HG03039 (cell line): Measurements from ENCODE around the gene GRIFIN.
"Not testable (repeated sequence)": the region's sequence is repeated elsewhere in the genome, so short reads cannot be mapped to it uniquely, and the experiment has no call there.

ENCODE experiments used
- ATAC-seq: cut with Tn5 transposase; IDR thresholded peaks from one replicate; pipeline ENCODE4 v1.9.1; 2021; ENCODE audit warnings: mild to moderate bottlenecking, moderate library complexity; ENCODE audit not compliant: unreplicated experiment

The GRIFIN gene

DNA sequence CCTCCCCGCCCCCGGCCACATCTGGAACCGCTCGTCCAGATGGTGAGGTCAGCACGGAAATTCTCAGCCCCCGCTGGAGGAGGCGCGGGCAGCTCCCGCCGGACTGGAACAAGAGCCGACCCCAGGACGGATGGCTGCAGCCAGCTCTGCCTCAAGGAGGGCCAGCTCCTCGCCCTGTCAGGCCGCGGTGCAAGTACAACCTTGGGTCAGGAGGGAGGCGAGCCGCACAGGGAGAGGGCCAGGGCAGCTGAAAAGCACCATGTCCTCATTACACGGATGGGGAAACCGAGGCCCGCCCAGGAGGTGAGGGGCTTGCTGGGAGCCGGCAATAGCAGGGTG is 3.8 kb upstream of the GRIFIN start:
- no peak for ATAC-seq

DNA sequence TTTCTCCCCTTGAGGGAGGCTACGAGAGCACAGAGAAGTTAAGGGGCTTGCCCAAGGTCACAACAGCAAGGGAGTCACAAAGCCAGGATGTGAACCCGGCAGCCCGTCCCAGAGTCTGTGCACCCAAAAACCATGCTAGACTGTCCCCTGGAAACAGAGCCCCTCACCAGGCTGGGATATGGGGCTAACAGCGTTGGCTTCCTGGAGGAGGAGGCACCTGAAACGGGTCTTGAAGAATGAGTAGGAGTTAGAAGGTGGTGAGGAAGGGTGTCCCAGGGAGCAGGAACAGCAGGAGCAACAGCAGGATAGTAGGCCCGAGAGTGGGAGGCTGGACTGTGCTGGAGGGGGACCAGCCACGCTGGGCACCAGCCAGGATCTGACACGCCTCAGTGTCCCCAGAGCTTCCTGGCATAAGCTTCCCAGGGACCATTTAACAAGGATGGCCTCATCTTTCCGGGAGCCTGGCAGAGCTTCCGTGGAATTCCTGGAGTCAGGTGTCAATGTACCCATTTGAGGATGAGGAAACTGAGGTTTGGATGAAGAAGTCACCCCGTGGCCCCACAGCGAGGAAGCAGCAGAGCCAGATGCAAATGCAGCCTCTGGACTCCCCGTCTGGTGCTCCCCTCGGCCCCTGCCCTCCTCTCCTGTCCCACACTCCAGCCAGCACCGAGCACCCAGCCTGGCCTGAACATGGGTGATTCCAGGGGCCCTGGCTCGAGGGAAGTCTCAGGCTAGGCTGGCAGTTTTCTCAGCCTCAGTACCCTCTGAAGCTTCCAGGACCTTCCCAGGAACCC is 3.3 kb upstream of the GRIFIN start:
- ATAC-seq: no peak

DNA sequence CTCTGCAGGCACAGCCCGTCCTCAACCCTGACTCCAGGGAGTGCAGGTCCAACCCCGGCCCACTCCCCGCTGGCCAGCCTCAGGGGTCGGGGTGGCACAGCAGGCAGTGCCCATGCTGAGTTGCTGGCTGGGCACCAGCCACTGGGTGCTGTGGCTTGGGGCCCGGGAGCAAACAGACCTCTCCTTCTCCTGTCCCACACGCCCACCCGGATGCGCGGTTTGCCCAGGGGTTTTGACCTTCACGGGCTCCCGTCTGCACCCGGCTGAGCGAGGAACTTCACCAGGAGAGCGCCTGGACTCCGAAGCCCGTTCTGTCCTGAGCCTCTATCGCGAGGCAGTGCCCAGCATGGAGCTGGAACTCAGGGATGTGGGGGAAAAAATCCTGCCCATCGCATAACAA is 2.6 kb upstream of the GRIFIN start:
- no peak for ATAC-seq

DNA sequence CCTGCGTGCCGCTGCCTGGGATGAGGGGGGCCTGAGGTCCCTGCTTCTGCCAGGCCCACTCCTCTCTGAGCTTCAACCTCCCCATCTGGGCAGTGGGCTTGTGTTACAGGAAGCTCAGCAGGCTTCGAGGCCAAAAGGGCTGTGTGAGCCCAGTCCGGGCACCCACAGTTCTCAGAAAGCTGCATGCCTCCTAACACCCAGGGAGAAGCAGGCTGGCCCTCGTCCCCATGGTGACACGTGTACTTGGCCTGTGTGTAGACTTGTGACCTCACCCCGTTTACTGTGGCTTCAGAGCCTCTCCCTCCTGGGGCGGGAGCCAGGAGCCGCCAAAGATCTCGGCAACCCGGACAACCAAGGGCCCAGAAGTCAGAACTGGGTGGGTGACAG is 2.2 kb upstream of the GRIFIN start:
- no peak for ATAC-seq

DNA sequence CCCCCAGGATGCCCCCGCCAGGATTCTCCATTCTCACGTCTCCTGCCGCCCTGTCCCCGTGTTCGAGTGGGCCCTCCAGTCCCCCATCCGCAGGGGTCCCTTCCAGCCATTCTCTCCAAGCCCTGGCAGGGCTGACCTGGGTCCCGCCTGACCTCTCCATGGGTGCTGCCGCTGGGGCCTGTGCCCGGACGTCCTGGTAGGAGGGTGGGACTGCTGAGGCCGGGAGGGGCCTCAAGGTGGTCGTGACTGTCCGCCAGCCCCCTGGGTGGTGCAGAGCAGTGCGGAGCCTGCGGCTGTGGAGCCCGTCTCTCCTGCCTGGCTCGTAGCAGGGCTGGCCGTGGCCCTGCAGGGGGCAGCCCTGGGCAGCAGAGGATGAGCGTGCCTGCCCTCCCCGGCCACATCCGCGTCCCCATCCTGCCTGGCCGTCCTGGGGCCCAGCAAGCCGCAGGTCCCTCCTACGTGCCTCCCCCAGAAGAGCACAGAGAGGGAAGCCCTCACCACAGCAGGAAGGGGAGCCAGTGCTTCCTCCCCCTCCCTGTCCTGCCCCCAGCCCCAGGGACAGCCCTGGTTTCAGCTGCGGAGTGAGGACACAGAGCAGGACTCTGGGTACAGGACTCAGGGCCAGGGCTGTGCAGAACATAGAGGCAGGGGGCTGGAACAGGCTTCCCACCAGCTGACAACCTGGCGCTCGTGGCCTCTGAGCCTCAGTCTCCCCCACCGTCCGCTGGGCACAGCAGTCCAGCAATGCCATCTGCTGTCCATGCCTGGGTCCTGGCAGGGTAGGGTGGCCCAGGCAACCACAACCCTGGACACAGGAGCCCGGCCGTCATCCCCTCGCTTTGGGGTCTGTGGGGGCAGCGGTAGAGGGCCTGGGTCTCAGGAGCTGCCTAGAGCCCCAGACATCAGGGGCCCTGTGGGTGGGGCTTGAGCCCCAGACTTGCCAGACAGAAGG is 1.5 kb upstream of the GRIFIN start:
- no peak for ATAC-seq

DNA sequence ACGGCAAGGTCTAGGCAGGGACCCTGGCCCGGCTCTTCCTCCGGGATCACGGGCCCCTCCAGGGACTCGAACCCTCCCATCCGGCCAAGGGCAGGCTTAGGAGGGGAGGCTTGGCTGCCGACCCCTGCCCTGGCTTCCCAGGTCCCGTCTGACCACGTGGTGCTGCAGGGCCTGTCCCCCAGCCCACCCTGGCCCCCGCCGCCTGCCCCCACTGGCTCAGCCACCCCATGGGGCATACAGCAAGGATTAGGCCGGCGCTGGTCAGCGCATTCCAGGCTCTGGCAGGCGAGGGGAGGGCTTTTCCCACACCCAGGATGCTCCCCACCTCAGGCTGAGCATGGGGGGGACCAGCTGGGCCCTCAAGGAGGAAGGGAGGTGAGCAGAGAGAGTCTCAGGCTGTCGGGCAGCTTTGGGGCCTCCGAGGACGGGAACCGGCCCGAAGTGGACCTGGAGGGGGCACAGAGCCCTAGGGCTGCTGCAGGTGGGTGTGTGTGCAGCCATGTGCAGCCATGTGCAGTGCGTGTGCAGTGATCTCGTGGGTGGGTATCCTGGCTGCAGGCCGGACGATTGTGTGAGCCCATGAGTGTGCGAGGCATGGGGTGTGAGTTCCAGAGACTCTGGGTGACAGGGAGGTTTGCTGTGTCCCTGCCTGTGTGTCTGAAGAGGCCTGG is 713 bp upstream of the GRIFIN start:
- no peak for ATAC-seq

DNA sequence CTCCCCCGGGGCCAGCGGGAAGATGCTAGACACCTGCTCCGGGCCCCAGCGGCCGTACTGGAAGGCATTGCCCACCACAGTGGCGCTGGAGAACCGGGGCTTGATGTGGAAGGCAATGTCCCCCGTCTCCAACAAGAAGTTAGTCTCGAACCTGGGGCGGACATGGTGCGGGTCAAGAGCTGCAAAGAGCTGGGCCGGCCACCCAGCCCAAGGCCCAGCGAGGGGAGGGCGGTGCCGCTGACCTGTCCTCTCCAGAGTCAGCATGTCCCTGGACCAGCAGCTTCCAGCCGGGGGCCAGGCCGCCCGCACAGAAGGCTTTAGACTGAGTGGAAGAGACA is 551 bp downstream of the GRIFIN start:
- ATAC-seq: no peak

DNA sequence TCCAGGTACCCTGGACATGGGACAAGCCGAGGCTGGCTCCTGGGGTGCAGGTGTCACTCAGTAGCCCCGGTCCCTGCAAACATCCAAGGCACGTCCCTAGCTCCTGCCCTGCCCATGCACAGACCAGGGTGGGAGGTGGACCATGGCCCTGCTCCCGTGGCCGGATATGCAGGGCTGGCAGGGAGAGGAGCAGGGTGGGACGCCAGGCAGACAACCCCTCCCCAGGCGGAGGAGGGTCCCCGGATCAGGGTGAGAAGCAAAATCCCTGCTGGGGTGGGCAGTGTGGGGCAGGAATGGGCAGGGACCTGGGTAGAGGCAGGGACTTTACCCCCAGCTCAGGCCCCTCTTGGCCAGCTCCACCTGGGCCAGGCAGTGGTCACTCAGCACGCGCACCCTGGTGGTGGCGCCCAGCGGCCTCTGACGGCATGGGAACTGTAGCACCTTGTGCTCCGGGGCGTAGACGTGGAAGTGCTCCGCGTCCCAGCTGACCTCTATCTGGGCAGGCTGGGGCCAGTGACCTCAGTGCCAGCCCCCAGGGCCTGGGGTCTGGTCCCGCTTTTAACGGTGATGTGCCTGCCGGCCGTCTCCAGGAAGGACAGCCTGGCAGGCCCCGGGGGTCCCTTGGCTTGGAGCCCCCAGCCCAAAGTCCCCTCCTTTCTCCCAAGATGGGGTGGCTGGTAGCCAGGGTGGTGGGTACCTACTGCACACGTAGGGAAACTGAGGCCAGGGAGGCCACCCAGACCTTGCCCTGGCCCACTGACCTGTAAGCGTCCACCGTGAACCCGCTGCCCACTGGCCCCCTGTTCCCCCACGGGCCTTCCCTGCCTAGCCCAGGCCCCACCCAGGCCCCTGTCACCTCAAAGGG is 1.2 kb downstream of the GRIFIN start:
- ATAC-seq: no peak

DNA sequence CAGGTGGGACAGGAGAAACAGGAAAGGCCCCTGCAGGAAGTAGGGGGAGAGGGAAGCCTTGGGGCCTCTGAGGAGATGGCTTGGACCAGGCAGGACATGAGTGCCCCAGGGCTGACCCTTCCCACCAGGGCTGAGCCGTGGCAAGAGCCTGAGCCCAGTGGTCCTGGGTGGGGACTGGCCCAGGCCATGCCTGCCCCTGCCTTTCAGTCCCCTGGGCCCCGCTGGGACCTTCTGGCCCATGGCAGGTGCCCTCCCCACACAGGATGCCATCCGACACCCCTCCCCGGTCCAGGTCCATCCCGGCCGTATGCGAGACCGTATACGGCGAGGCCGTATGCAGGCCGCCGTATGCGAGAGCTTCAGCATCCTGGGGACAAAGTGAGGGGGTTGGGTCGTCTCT is 2.0 kb downstream of the GRIFIN start:
- no peak for ATAC-seq

DNA sequence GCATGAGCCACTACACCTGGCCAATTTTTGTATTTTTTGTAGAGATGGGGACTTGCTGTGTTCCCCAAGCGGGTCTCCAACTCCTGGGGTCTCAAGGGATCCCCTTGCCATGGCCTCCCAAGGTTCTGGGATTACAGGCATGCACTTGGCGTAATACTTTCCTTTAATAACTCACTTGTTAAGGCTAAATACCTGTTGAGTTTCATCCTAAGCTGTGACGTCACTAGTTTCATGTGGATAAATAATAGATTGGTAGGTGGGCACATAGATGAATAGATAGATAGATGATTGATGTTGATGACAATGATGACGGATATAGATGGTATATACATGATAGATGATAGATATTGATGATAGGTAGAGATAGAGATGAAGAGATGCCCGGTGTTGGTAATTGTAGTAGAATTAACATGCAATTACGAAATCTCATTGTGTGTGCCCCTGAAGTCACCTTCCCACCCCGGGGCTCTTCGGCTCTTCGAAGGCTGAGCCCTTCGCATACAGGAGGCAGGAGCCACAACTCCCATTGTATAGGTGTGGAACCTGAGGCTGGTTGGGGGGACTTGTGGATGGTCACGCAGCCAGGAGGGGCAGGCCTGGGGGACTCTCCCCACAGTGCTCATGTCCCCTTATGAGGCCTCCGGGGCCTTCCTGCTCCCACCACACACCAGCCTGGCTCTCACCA is 2.6 kb downstream of the GRIFIN start:
- ATAC-seq: no peak

DNA sequence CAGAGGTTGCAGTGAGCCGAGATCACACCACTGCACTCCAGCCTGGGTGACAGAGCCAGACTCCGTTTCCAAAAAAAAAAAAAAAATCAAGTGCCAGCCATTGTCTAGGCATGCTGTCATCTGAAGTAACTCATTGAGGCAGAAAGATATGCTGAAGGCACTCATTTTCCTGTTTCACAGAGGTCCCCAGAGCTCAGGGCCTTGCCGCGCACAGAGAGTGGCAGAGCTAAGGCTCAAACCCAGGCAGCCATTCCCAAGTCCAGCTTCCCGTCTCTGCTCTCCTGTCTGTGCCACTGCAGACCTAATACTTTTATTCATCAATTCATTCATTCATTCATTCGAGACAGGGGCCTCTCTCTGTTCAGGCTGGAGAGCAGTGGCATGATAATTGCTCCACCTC is 3.5 kb downstream of the GRIFIN start:
- ATAC-seq: no peak

DNA sequence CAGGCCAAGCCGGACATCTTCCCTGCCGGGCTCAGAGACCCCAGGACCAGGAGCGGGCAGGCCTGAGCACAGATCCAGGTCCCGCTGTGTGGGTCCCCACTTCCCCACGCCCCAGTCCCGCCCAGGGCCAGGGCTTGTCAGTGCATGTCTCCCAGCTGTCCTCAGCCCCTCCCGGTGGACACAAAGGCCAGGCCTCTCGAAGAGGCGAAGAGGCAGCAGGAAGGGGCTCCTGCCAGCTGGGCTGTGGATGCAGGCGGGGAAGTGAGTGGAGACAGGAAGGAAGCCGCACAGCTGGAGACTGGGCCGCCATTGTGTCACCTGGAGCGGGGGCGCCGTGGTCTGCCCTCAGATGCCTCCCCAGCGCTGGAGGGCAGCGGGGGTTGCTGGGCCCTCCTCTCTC is 4.8 kb downstream of the GRIFIN start:
- ATAC-seq: no peak

DNA sequence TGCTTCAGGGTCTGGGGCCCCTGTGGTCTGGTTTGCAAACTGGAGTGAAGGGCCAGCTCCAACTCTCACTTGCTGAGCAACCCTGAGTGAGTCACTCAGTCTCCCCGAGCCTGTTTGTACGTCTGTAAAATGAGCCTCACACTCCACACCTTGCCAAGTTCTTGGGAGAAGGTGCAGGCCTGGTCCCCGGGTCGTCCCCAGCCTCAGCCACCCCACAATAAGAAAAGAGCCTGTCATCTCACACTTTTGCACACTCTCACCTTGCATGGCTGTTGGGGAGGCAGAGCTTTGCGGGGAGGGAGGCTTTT is 5.2 kb downstream of the GRIFIN start:
- no peak for ATAC-seq

DNA sequence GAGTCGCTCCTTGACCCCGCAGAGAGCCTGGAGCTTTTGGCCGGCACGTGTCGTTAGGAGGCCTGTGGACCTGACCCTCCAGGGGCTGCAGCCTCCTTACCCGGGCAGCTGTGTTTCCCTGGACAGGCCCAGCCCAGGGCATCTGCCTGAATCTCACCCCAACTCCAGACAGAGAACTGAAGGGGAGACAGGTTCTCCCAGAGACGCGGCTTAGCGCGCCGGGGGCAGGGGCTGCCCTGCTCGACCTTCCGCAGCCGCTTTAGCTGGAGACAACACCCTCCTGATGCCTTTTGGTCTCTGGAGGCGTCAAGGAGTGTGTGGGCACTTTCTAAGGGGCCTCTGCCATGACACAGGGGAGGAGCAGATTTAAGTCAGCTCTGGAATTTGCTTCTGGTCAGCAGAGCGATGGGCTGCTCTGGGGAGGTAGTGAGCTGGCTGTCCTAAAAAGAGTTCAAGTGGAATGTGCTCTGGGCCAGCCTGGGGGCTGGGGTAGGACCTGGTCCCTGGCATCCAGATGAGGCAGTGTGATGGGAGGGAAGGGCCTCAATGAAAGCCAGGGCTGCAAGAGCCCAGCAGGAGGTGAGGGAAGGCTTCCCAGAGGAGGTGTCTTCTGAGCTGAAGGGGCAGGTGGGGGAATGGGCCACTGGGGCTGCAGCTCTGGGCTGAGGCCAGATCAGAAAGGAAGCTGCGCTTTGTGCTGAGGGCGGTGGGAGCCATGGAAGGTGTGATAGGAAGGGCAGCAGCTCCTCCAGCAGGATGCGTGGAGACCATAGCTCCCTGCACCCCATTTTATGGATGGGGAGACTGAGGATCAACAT is 5.8 kb downstream of the GRIFIN start:
- ATAC-seq: no peak

DNA sequence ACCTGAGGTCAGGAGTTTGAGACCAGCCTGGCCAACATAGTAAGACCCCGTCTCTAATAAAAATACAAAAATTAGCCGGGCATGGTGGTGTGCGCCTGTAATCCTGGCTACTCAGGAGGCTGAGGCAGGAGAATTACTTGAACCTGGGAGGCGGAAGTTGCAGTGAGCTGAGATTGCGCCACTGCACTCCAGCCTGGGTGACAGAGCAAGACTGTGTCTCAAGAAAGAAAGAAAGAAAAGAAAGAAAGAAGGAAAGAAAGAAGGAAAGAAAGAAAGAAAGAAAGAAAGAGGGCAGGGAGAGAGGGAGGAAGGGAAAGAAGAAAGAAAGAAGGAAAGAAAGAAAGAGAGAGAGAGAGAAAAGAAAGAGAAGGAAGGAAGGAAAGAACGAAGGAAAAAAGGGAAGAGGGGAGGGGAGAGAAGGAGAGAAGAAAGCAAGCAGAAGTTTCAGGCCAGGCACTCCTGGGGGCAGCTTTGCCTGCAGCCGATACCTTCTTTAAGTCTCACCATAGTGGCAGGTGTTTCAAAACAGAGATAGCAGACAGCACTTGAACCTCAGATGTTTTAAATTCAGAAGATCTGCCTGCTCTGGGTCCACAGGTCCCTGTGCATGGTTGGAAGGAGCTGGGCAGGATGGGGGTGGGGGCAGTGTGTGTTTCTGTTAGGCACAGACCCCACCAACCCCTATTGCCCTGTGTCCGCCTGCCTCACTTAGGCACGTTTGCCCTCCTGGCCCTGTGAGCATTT is 6.6 kb downstream of the GRIFIN start:
- ATAC-seq: not testable (repeated sequence)

DNA sequence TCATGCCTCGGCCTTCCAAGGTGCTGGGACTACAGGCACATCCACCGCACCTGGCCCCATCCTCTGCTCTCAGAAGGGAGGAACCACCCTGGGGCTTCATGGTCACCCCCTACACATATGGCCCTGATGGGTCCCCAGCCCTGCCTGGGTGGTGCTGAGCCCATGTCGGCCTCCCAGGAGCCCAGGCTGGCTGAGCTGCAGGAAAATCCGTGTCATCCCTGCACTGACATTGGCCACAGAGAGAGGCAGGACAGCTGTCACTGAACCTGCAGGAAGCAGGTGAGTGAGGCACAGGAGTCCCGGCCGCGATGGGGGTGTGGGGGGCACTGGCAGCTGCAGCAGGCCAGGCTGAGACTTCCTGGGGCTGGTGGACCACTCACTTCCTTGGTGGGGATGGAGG is 8.0 kb downstream of the GRIFIN start:
- no peak for ATAC-seq

DNA sequence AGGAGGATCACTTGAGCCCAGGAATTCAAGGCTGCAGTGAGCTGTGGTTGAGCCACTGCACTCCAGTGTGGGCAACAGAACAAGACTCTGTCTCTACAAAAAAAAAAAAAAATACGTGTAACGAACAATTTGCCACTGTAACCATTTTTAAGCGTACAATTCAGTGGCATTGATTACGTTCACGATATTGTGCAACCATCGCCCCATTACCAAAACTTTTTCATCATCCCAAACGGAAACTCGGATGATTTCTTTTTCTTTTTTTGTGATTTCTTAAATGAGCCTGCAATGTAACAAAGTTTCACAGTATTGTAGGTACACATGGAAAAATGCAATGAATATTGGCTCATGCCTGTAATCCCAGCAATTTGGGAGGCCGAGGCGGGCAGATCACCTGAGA is 9.5 kb downstream of the GRIFIN start:
- no peak for ATAC-seq

DNA sequence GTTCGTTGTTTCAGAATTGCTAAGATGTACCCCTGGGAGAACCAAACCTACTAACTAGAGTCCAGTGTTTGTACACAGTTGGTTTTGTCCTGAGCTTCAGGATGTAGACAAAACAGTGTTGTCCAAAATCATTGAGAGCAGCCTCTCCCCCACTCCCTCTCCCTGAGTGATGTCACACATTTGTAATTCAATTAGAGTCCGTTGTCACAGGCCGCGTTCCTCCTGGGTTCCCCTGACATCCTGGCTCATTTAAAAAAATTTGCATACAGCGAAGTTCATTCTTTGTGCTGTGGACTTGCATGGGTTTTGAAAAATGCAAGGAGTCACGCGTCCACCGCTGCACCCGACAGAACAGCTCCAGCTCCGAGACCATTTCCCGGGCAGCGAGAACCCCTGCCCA is 10.3 kb downstream of the GRIFIN start:
- ATAC-seq: no peak

DNA sequence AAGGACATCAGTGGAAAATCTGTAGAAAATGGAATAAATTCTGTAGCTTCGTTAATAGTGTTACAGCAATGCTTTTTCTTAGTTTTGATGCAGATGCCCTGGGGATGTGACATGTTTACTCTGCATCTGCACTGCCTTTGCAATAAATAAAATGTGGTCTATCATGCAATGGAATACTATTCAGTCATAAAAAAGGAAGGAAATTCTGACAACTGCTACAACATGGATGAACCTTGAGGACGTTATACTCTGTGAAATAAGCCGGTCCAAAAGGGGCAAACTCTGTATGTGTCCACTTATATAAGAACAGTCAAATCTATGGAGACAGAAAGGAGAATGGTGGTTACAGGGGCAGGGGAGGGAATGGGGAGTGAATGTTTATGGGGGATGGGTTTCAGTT is 13.5 kb downstream of the GRIFIN start:
- ATAC-seq: no peak
